H1 (cell line): ENCODE data around the gene INAFM1. TPM values are rescaled to one million over a fixed set of nuclear protein-coding genes. Genes with fewer than 3 reads are reported as not detected.

Source experiments
- CTCF ChIA-PET: fragments of 300-600 bp; sonication (Branson Sonifier 250); formaldehyde crosslinking; loops from one replicate; lab custom pipeline; 2021; ENCODE audit not compliant: partially characterized antibody; lab: Charles Lee
- POLR2A ChIA-PET: fragments of 300-600 bp; sonication (Branson Sonifier 250); formaldehyde crosslinking; loops from one replicate; lab custom pipeline; 2021; ENCODE audit warnings: inconsistent platforms; ENCODE audit not compliant: partially characterized antibody; lab: Charles Lee
- DNase-seq, 2 experiments: peaks; one replicate each; pipeline versions ENCODE4 v3.0.0 to v3.0.0-alpha.2; 2010 to 2022; ENCODE audit warnings: low spot score in 2 of 2, low read depth in 1 of 2, mixed read lengths in 1 of 2
- FAIRE-seq: peaks from 2 replicates; lab custom pipeline; 2011; peaks lifted over from hg19 to GRCh38; lab: Jason Lieb, UNC
- H2AFZ ChIP-seq: 2 replicates; pipeline ENCODE4 v1.8.1; 2012; ENCODE audit warnings: low read length, inconsistent platforms
- H2AK5ac ChIP-seq: 2 replicates; pipeline ENCODE4 v1.6.1; 2013; ENCODE audit warnings: low read depth, low read length
- H2BK120ac ChIP-seq: replicated peaks from 2 replicates; pipeline ENCODE3; 2013; ENCODE audit warnings: low read depth, low read length, inconsistent platforms
- H2BK12ac ChIP-seq: 2 replicates; pipeline ENCODE4 v1.6.1; 2013; ENCODE audit warnings: low read depth, low read length
- H2BK15ac ChIP-seq: 2 replicates; pipeline ENCODE4 v1.6.1; 2013; ENCODE audit warnings: low read length
- H2BK20ac ChIP-seq: 2 replicates; pipeline ENCODE4 v1.6.1; 2013; ENCODE audit warnings: low read length
- H2BK5ac ChIP-seq: 2 replicates; pipeline ENCODE4 v1.6.1; 2013; ENCODE audit warnings: low read depth, low read length
- H3K14ac ChIP-seq: 2 replicates; pipeline ENCODE4 v1.6.1; 2013; ENCODE audit warnings: inconsistent platforms; ENCODE audit not compliant: insufficient read length
- H3K18ac ChIP-seq: 2 replicates; pipeline ENCODE4 v1.6.1; 2013; ENCODE audit warnings: low read length; ENCODE audit errors: extremely low read depth
- H3K23ac ChIP-seq: 2 replicates; pipeline ENCODE4 v1.6.1; 2013; ENCODE audit warnings: inconsistent platforms; ENCODE audit not compliant: insufficient read length
- H3K23me2 ChIP-seq: 2 replicates; pipeline ENCODE4 v1.6.1; 2013; ENCODE audit warnings: low read depth, low read length
- H3K27ac ChIP-seq: 2 replicates; pipeline ENCODE4 v1.6.1; 2011; ENCODE audit warnings: low read depth, low read length, inconsistent platforms
- H3K27me3 ChIP-seq, 4 experiments: replicated peaks in 1 of 4; 1 replicate in 1 of 4; 2 replicates in 3 of 4; pipeline versions ENCODE4 v1.6.1 to v1.8.1; 2011 to 2013; ENCODE audit warnings: low read length in 3 of 4, mild to moderate bottlenecking in 3 of 4, inconsistent platforms in 2 of 4, mixed read lengths in 2 of 4, moderate library complexity in 1 of 4; ENCODE audit not compliant: control insufficient read depth in 3 of 4, insufficient read depth in 3 of 4; ENCODE audit errors: extremely low read depth in 1 of 4
- H3K36me3 ChIP-seq, 4 experiments: 2 replicates each; pipeline versions ENCODE4 v1.6.1 to v1.8.1; 2011 to 2013; ENCODE audit warnings: mild to moderate bottlenecking in 4 of 4, low read length in 3 of 4, moderate library complexity in 2 of 4, control low read depth in 1 of 4, inconsistent platforms in 1 of 4; ENCODE audit not compliant: insufficient read depth in 4 of 4, control insufficient read depth in 2 of 4
- H3K4ac ChIP-seq: replicated peaks from 2 replicates; pipeline ENCODE3; 2013; ENCODE audit warnings: low read length, low read depth, mixed read lengths, inconsistent platforms; ENCODE audit not compliant: insufficient read length
- H3K4me1 ChIP-seq, 4 experiments: replicated peaks in 1 of 4; 1 replicate in 1 of 4; 2 replicates in 3 of 4; pipeline versions ENCODE4 v1.6.1 to v1.8.1; 2011 to 2013; ENCODE audit warnings: low read length in 3 of 4, inconsistent platforms in 2 of 4, mixed read lengths in 1 of 4; ENCODE audit not compliant: insufficient read depth in 4 of 4, control insufficient read depth in 3 of 4
- H3K4me2 ChIP-seq, 2 experiments: 2 replicates each; pipeline versions ENCODE4 v1.6.1 to v1.8.1; 2011 to 2013; ENCODE audit warnings: low read depth in 2 of 2, low read length in 2 of 2, control low read depth in 1 of 2, inconsistent platforms in 1 of 2, mild to moderate bottlenecking in 1 of 2; ENCODE audit not compliant: insufficient read depth in 1 of 2
- H3K4me3 ChIP-seq, 4 experiments: fragments of 200-600, 300-600 bp in 1 of 4; sonication (generic), shearing (Covaris generic), sonication (Bioruptor Twin) in 1 of 4; 2 replicates each; pipeline versions ENCODE4 v1.5.1 to v1.8.1; 2011 to 2016; ENCODE audit warnings: low read length in 4 of 4, low read depth in 3 of 4, control low read depth in 2 of 4, inconsistent platforms in 2 of 4, mild to moderate bottlenecking in 2 of 4, mixed read lengths in 1 of 4, moderate library complexity in 1 of 4; ENCODE audit not compliant: insufficient read depth in 2 of 4; ENCODE audit errors: extremely low read depth in 1 of 4
- H3K56ac ChIP-seq: replicated peaks from 2 replicates; pipeline ENCODE3; 2013; ENCODE audit warnings: low read depth, mild to moderate bottlenecking, mixed read lengths, low read length, inconsistent platforms; ENCODE audit not compliant: insufficient read length
- H3K79me1 ChIP-seq: 2 replicates; pipeline ENCODE4 v1.6.1; 2013; ENCODE audit warnings: low read depth, low read length, control low read depth
- H3K79me2 ChIP-seq, 2 experiments: 2 replicates each; pipeline versions ENCODE4 v1.6.1 to v1.8.1; 2012 to 2013; ENCODE audit warnings: low read length in 2 of 2, mild to moderate bottlenecking in 2 of 2, inconsistent platforms in 1 of 2; ENCODE audit not compliant: insufficient read depth in 2 of 2, control insufficient read depth in 1 of 2
- H3K9ac ChIP-seq, 4 experiments: replicated peaks in 1 of 4; 1 replicate in 1 of 4; 2 replicates in 3 of 4; pipeline versions ENCODE4 v1.6.1 to v1.8.1; 2011 to 2013; ENCODE audit warnings: low read depth in 3 of 4, low read length in 3 of 4, control low read depth in 2 of 4, mild to moderate bottlenecking in 2 of 4, moderate library complexity in 2 of 4, inconsistent platforms in 1 of 4; ENCODE audit errors: extremely low read depth in 1 of 4
- H3K9me3 ChIP-seq, 2 experiments: 2 replicates each; pipeline versions ENCODE4 v1.6.1 to v1.8.1; 2012 to 2013; ENCODE audit warnings: mild to moderate bottlenecking in 2 of 2, moderate library complexity in 2 of 2, control low read depth in 1 of 2, inconsistent platforms in 1 of 2, low read depth in 1 of 2, low read length in 1 of 2, mixed read lengths in 1 of 2; ENCODE audit not compliant: insufficient read depth in 2 of 2
- H4K20me1 ChIP-seq, 2 experiments: replicated peaks in 1 of 2; 2 replicates each; pipeline versions ENCODE3 to v1.8.1; 2011 to 2013; ENCODE audit warnings: inconsistent platforms in 2 of 2, low read length in 2 of 2, mild to moderate bottlenecking in 1 of 2; ENCODE audit not compliant: insufficient read depth in 2 of 2, control insufficient read depth in 1 of 2
- H4K5ac ChIP-seq: 2 replicates; pipeline ENCODE4 v1.6.1; 2013; ENCODE audit warnings: low read length, low read depth, mixed read lengths, inconsistent platforms; ENCODE audit not compliant: insufficient read length
- H4K8ac ChIP-seq: 2 replicates; pipeline ENCODE4 v1.8.0; 2013; ENCODE audit warnings: mild to moderate bottlenecking, moderate library complexity, low read length, inconsistent platforms; ENCODE audit not compliant: insufficient read depth; ENCODE audit errors: extremely low read depth
- H4K91ac ChIP-seq: replicated peaks from 2 replicates; pipeline ENCODE3; 2013; ENCODE audit warnings: low read length, mixed read lengths, inconsistent platforms; ENCODE audit not compliant: insufficient read length
- CREB1 ChIP-seq: IDR thresholded peaks from 2 replicates; pipeline ENCODE4 v1.6.1; 2012; ENCODE audit warnings: inconsistent platforms
- RFX5 ChIP-seq: IDR thresholded peaks from 2 replicates; pipeline ENCODE4 v1.6.1; 2011; ENCODE audit warnings: low read depth, low read length, improper control_type of control experiment, borderline replicate concordance
- TEAD4 ChIP-seq: IDR thresholded peaks from 2 replicates; pipeline ENCODE4 v1.6.1; 2012; ENCODE audit warnings: low read depth, low read length, inconsistent platforms, mixed read lengths
- WGBS, 2 experiments: shearing (Covaris generic) in 1 of 2; methylation state at CpG; one replicate each; pipeline versions ENCODE4 v1.1.6 to v1.1.7; 2013 to 2015; ENCODE audit warnings: low lambda C conversion rate in 2 of 2, mixed read lengths in 2 of 2, inconsistent platforms in 1 of 2, low coverage in 1 of 2, missing lambda C conversion rate in 1 of 2; ENCODE audit not compliant: insufficient replicate concordance in 2 of 2, insufficient coverage in 1 of 2, insufficient read length in 1 of 2; ENCODE audit errors: extremely low coverage in 1 of 2, missing lambda C conversion rate in 1 of 2; 5-methylcytosine and 5-hydroxymethylcytosine counted together
- polyA plus RNA-seq, 7 experiments: library from polyadenylated mRNA; depleted of rRNA in 3 of 7; stranded (reverse) in 5 of 7; unstranded in 2 of 7; fragments of >200 nt in 5 of 7; fragments of 200-250 nt in 2 of 7; gene quantifications; 1 replicate in 5 of 7; 2 replicates in 1 of 7; 4 replicates in 1 of 7; pipeline versions ENCODE4 v1.2.1 to v1.2.3, GENCODE V29; 2011 to 2013; ENCODE audit warnings: missing spikeins in 2 of 7, mixed read lengths in 2 of 7
- total RNA-seq: library from RNA; stranded (reverse); fragmentation: NEBNext Ultra II Directional; extraction: Animal tissue kit (Norgen Biotek cat#: 25700); gene quantifications from 2 replicates; pipeline ENCODE4 v1.2.1, GENCODE V29; 2021

INAFM1 gene
- total and polyA plus RNA-seq, 2 of the 8 experiments (the other 6 are each of a cell fraction or from before 2014, with no cell fraction given): 2.6 to 3.4 TPM

- H2BK15ac ChIP-seq: no peak within 1 kb of the TSS
- H3K36me3 ChIP-seq: no peaks in the 10 kb centered on the region
- no peak within 1 kb of the TSS for H3K27ac ChIP-seq
- ChIA-PET POLR2A (interaction anchor here (0.6 to 0.8 kb wide), 2 partner anchors 17 to 45 kb away, joined by 3 read pairs; no protein-coding TSS in a partner anchor), CTCF (interaction anchor here (0.8 to 3.3 kb wide), 6 partner anchors 10 to 82 kb away, joined by 3 to 12 read pairs (median 4); partner anchors contain the start of gene DHX34)
- H3K4ac ChIP-seq: no peak within 1 kb of the TSS
- H2BK20ac ChIP-seq: no peak within 1 kb of the TSS
- no peak within 1 kb of the TSS for H3K4me2 ChIP-seq
- no peaks in the 10 kb centered on the region for H3K9me3 ChIP-seq
- H2BK120ac ChIP-seq: no peak within 1 kb of the TSS
- DNase-seq (no peak), FAIRE-seq (no peak)
- no peak within 1 kb of the TSS for H3K4me3 ChIP-seq
- H3K18ac ChIP-seq: no peak within 1 kb of the TSS
- no peak within 1 kb of the TSS for H4K91ac ChIP-seq
- no peak within 1 kb of the TSS for H2BK12ac ChIP-seq
- H4K5ac ChIP-seq: no peak within 1 kb of the TSS
- H3K79me2 ChIP-seq: no peaks in the 10 kb centered on the region
- 82% methylated on average over 5 of the region's 12 CpGs; no CpG with 5 or more reads in 1 of the 2 experiments for WGBS, 2 experiments
- no peak within 1 kb of the TSS for H3K14ac ChIP-seq
- no peak within 1 kb of the TSS for H3K23ac ChIP-seq
- H3K79me1 ChIP-seq: no peaks in the 10 kb centered on the region
- H3K9ac ChIP-seq: no peak within 1 kb of the TSS
- H2AFZ ChIP-seq: peak within 1 kb of the TSS; percentile 17; the same call in 1 of the 2 replicates
- H3K27me3 ChIP-seq: no peaks in the 10 kb centered on the region
- H2BK5ac ChIP-seq: no peak within 1 kb of the TSS
- TF ChIP-seq TEAD4: no peak
- no peak for TF ChIP-seq CREB1
- no peak for TF ChIP-seq RFX5
- no peak within 1 kb of the TSS for H3K56ac ChIP-seq
- no peaks in the 10 kb centered on the region for H3K23me2 ChIP-seq
- H3K4me1 ChIP-seq: peaks cover 0 to 2% (median 0%) of the 10 kb centered on the region in 4 experiments; a peak in 2 of 7 replicates
- H2AK5ac ChIP-seq: no peak within 1 kb of the TSS
- H4K20me1 ChIP-seq: no peaks in the 10 kb centered on the region
- peak within 1 kb of the TSS; percentile 36; the same call in 1 of the 2 replicates for H4K8ac ChIP-seq
Measured at GRCh38 chr19:47309608-47310007, 34.9 kb downstream of the INAFM1 start, which contains the start of gene C5AR1. TSS of gene C5AR1 (plus strand) at chr19:47309861. CDS start at chr19:47309896, 35 bp downstream.
